Mesodermal cell (in vitro differentiated cells): ENCODE measurements around the gene HOGA1.
"Not testable (repeated sequence)": the region's sequence is repeated elsewhere in the genome, so short reads cannot be mapped to it uniquely, and the experiment has no call there.

ENCODE experiments used
- H3K27ac ChIP-seq: 2 replicates; pipeline ENCODE4 v1.7.0; 2013; ENCODE audit warnings: mild to moderate bottlenecking, low read depth, low read length, moderate library complexity; ENCODE audit not compliant: severe bottlenecking
- H3K36me3 ChIP-seq: 2 replicates; pipeline ENCODE4 v1.7.1; 2013; ENCODE audit warnings: mild to moderate bottlenecking, low read length, moderate library complexity; ENCODE audit not compliant: control insufficient read depth, insufficient read depth
- H3K4me1 ChIP-seq: one replicate; pipeline ENCODE4 v1.7.1; 2013; ENCODE audit warnings: mild to moderate bottlenecking, low read length; ENCODE audit not compliant: insufficient read depth, control insufficient read depth, poor library complexity, severe bottlenecking
- H3K4me3 ChIP-seq: 2 replicates; pipeline ENCODE4 v1.7.0; 2013; ENCODE audit warnings: low read length, control low read depth, mild to moderate bottlenecking; ENCODE audit not compliant: insufficient read depth, poor library complexity, severe bottlenecking; ENCODE audit errors: extremely low read depth
- H3K9me3 ChIP-seq: 2 replicates; pipeline ENCODE4 v1.7.1; 2013; ENCODE audit warnings: mild to moderate bottlenecking, low read length, moderate library complexity; ENCODE audit not compliant: control insufficient read depth
- WGBS, 2 experiments: methylation state at CpG; one replicate each; pipeline ENCODE4 v1.1.5; 2013; ENCODE audit warnings: missing lambda C conversion rate in 2 of 2; ENCODE audit not compliant: insufficient coverage in 2 of 2; 5-methylcytosine and 5-hydroxymethylcytosine counted together

HOGA1 gene

DNA sequence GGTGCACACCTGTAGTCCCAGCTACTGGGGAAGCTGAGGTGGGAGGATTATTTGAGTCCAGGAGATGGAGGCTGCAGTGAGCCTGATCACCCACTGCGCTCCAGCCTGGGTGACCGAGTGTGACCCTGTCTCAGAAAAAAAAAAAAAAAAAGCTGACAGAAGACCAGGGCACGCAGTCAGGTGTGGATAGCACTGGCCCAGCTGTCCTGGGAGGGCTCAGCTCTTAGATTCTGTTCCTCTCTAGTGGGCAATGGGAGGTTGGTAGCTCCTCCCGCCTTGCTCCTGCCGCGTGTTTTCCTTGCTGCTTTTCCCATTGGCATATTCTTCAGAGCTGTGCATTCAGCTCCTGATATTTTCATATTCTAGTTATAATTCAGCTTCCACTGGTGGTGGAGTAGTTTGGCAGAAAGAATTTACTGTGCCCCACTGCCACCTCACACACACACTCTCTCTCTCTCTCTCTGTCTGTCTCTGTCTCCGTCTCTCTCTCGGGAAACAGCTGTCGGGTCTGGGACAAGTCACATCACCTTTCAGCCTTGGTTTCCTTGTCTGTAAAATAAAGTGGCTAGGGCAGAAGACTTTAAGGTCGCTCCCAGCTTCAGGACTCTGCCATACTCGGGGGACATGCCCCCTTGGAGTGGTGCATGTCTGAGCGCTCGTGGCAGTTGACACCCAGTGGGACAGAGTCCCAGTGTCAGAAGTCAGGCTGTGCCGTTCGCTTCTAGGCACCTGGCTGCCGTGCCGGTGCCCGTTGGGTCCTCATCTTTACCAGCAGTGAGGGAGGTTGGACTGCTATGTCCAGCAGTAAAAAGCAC lies 37.5 kb upstream of the HOGA1 start:
- Histone ChIP-seq H3K36me3 (no peaks in the 10 kb centered on the region), H3K27ac (no peak overlapping the region), H3K4me3 (no peak overlapping the region), H3K4me1 (peaks cover 65% of the 10 kb centered on the region), H3K9me3 (no peaks in the 10 kb centered on the region)
- WGBS, 2 experiments = 92 to 93% methylated on average over 8 to 11 of the region's 18 CpGs

DNA sequence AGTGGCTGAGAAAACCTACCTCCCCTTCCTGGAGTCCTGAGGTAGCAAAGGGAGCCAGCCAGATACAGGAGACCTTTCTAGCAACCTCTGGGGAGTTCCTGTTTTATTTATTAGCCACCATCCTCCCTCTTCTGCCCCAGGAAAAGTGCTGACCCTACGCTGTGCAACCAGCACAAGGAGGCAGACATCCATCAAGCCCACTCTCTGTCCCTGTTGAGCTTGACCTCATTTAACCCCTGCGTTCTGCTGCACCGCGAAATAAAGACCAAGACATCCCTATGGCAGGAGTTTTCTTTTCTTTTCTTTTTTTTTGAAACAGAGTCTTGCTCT lies 37.0 kb upstream of the HOGA1 start:
- Histone ChIP-seq H3K36me3 (no peaks in the 10 kb centered on the region), H3K4me3 (no peak overlapping the region), H3K27ac (no peak overlapping the region), H3K9me3 (no peaks in the 10 kb centered on the region), H3K4me1 (peaks cover 60% of the 10 kb centered on the region)
- 78 to 97% methylated on average over 3 to 4 of the region's 4 CpGs for WGBS, 2 experiments

DNA sequence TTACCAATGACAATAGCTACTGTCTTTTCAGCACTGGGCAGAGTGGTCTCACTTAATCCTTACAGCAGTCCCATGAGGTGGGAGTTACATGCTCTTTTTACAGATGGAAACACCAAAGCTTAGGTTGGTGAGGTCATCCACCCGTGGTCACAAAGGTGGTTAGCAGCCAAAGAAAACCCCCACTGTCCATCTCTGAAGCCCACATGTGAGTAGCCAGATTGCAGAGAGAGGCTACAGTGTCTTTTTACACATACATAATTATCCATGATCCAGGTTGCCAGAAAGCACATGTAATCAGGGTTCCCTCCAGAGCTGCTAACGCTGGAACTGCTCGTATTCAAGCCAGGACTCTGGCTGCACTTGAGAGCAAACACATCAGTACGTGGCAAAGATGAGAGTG lies 36.2 kb upstream of the HOGA1 start:
- WGBS, 2 experiments = 82 to 92% methylated on average over 3 to 4 of the region's 4 CpGs
- H3K27ac ChIP-seq = no peak overlapping the region
- no peak overlapping the region for H3K4me3 ChIP-seq
- H3K9me3 ChIP-seq = no peaks in the 10 kb centered on the region
- H3K36me3 ChIP-seq = no peaks in the 10 kb centered on the region
- H3K4me1 ChIP-seq = peaks cover 53% of the 10 kb centered on the region

DNA sequence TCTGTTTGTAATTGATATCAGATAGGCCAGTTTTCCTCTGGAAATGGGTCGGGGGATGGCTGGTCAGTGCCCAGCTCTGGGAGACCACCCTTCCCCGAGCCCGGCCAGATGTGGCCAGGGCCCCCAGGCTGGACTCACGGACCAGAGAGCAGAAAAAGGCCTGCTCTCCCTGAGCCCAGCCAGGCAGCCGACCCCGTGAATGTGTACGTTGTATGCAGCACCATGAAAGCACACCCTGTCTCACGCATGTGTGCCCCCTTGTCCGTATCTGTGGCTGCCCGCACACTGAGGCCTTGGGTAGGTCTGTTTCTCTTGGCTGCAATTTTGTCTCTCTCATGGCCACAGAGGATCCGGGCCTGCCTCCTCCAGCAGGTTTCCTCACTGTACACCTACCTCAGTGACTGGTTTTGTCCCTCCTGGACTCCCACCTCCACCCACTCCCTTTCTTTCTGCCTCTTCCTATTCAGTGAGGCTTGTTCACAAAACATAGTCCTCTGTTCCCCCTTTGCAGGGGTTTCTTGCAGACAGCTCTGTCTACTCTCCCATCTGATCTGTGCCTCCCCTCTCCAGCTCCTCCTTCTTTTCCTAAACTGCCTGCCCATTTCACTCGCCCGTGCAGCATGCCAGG lies 35.2 kb upstream of the HOGA1 start:
- Histone ChIP-seq H3K36me3 (no peaks in the 10 kb centered on the region), H3K9me3 (no peaks in the 10 kb centered on the region), H3K4me1 (peaks cover 50% of the 10 kb centered on the region), H3K4me3 (no peak overlapping the region), H3K27ac (peak overlapping the region; percentile 53)
- 93 to 95% methylated on average over 13 of the region's 13 CpGs for WGBS, 2 experiments

DNA sequence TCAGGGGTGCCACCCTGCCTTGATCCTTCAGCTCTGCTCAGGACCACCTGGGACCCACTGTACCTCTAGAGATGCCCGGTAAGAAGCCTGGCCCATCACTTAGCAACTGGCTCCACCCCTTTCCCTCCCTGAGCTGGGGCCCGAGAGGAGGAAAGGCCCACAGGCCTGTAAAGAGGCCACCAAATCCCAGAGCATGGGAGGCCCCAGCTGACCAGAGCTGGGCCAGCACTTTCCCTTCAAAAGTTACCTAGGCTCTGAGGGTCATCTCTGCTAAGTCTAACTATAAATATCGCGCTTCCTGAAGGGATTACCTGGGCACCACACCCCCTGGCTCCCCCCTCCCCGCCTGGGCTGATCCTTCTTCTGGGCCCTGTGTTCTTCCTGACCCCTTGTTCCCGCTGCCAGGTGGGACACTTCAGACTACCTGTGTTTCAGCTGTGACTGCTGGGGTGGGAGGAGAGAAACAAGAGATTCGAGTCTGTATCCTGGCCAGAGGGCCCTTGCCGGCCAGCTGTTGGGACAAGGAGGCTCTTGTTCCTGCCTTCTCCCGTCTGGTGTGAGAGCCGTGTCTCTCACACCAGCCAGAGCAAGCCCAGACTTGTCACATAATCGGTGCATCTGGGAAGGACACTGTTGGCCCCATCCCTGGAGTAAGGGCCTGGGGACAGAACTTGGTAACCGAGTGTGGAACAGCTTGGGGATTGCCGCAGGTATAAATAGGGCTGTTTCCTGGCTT lies 34.4 kb upstream of the HOGA1 start:
- H3K27ac ChIP-seq = peak overlapping the region; percentile 75
- 52 to 68% methylated on average over 9 to 13 of the region's 13 CpGs for WGBS, 2 experiments
- no peaks in the 10 kb centered on the region for H3K9me3 ChIP-seq
- H3K36me3 ChIP-seq = no peaks in the 10 kb centered on the region
- H3K4me3 ChIP-seq = no peak overlapping the region
- H3K4me1 ChIP-seq = peaks cover 46% of the 10 kb centered on the region

DNA sequence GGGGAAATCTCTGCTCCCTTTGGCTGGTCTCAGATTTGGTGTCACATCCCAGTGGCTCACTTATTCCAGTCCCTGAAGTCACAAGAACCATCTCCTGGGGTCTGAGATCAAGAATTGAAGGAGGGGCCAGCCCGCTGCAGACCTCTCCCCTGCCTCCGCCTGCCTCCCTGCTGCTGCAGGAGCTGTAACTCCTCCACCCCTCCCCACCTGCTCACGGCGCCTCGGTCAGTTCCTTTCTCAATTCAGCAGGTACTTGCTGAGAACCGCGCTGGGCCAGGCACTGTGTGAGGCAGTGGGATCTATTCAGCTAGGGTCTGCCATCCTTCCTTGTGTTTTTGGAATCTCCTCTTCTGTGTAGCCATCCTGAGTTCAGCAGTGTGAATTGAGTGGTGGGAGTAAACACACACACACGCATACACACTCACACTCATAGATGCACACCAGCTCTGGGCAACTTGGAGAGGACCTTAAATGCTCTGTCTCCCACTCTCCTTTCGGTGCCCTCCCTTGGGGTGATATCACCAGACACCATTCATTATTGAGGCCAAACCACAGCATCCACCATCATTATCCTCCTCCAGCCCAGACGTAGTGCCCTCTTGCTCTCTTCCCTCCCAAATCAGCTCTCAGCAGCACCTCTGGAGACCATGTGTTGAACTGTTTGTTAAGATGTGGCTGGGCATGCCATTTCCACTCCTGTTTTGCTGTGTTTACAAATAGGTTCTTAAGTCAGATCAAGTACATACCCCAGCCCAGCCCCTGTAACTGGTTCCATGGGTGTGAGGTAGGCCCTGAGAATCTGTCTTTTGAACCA lies 33.6 kb upstream of the HOGA1 start:
- Histone ChIP-seq H3K27ac (peak overlapping the region; percentile 75), H3K9me3 (no peaks in the 10 kb centered on the region), H3K4me1 (peaks cover 46% of the 10 kb centered on the region), H3K36me3 (no peaks in the 10 kb centered on the region), H3K4me3 (no peak overlapping the region)
- 48 to 50% methylated on average over 9 of the region's 10 CpGs for WGBS, 2 experiments

DNA sequence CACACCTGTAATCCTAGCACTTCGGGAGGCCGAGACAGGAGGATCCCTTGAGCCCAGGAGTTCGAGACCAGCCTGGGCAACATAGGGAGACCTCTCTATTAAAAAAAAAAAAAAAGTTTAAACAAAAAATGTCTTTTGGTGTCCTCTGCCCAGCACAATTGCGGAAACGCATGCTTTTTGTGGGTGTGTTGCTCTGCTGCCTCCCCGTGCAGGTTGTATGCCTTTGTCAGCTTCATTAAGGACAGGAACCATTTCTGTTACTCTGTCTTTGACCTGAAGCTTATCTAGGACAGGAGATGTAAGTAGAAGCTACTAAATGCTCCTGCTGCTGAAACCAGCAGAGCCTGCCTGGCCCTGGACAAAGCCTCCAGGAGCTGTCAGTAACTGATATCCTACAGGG lies 32.9 kb upstream of the HOGA1 start:
- H3K4me1 ChIP-seq = peaks cover 46% of the 10 kb centered on the region
- H3K4me3 ChIP-seq = no peak overlapping the region
- H3K27ac ChIP-seq = no peak overlapping the region
- 89 to 92% methylated on average over 5 to 6 of the region's 6 CpGs for WGBS, 2 experiments
- H3K36me3 ChIP-seq = no peaks in the 10 kb centered on the region
- H3K9me3 ChIP-seq = no peaks in the 10 kb centered on the region

DNA sequence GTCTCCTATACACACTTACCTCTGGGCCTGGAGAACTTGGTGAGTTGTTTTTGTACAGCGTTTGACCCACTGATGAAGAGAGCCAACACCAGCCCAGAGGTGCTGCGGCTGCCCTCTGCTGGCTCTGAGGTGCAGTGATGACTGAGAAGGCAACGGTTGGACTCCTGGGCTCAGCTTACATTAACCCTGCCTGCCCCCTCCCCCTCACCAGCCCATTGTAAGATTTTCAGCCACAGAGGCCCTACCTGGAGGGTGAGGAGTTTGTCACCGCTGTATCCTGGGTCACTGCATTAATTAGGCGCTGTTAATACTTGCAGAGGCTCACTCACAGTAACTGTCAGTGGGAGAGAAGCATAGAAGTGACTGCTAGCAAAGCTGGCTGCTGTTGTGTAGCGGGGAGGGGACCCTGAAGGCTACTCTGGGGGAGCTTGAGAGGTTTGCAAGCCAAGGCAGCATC lies 30.6 kb upstream of the HOGA1 start:
- no peak overlapping the region for H3K27ac ChIP-seq
- 33 to 50% methylated on average over 2 to 3 of the region's 6 CpGs for WGBS, 2 experiments
- H3K4me1 ChIP-seq = peaks cover 34% of the 10 kb centered on the region
- H3K9me3 ChIP-seq = no peaks in the 10 kb centered on the region
- no peak overlapping the region for H3K4me3 ChIP-seq
- H3K36me3 ChIP-seq = no peaks in the 10 kb centered on the region

DNA sequence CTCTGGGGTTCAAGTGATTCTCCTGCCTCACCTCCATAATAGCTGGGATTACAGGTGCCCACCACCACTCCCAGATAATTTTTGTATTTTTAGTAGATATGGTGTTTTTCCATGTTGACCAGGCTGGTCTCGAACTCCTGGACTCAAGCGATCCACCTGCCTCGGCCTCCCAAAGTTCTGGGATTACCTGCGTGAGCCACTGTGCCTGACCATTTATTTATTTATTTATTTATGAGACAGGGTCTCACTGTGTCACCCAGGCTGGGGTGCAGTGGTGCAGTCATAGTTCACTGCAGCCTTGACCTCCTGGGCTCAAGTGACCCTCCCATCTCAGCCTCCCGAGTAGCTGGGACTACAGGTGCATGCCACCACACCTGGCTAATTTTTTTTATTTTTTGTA lies 29.9 kb upstream of the HOGA1 start:
- not testable (repeated sequence) for H3K9me3 ChIP-seq, H3K27ac ChIP-seq, H3K4me3 ChIP-seq, H3K36me3 ChIP-seq
- H3K4me1 ChIP-seq = peaks cover 27% of the 10 kb centered on the region
- 86% methylated on average over 1 of the region's 5 CpGs; no CpG with 5 or more reads in 1 of the 2 experiments for WGBS, 2 experiments

DNA sequence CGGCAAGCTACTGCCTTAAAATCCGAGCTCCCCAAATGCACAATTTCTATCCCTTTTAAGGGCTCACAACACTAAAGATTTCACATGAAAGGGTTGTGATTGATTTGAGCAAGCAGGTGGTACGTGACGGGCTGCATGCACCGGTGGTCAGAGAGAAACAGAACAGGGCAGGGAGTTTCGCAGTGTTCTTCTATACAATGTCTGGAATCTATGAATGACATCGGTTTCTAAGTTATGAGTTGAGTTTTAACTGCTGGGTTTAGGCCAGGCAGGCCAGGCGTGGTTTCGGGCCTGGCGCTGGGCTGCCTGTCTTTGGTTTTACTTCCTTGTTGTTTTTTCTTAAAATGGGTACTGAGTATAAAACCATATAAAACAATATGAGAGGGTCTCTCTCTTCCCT lies 28.6 kb upstream of the HOGA1 start:
- not testable (repeated sequence) for H3K36me3 ChIP-seq, H3K9me3 ChIP-seq, H3K27ac ChIP-seq, H3K4me3 ChIP-seq
- 85% methylated on average over 2 of the region's 10 CpGs; no CpG with 5 or more reads in 1 of the 2 experiments for WGBS, 2 experiments
- peaks cover 15% of the 10 kb centered on the region for H3K4me1 ChIP-seq
